GM12878 (cell line): ENCODE measurements around the gene DNAAF5. TPM values are rescaled to one million over a fixed set of nuclear protein-coding genes. Genes with fewer than 3 reads are reported as not detected.

ENCODE experiments used
- ATAC-seq: fragments of 200-7000 bp; cut with Tn5 transposase; 3 replicates; pipeline ENCODE4 v1.9.1; 2020; ENCODE audit warnings: mild to moderate bottlenecking, moderate library complexity
- BruUV-seq: library from RNA; stranded (reverse); fragments of 400-500 nt; replicated peaks from 2 replicates; lab custom pipeline; 2021; lab: Mats Ljungman, UMichigan
- CTCF ChIA-PET: fragments of 300-600 bp; sonication (Branson Sonifier 250); formaldehyde crosslinking; extraction: SDS; loops from one replicate; lab custom pipeline; 2021; ENCODE audit warnings: inconsistent platforms; lab: Yijun Ruan, JAX
- POLR2A ChIA-PET: fragments of 350-600 bp; formaldehyde crosslinking; extraction: SDS; loops from one replicate; lab custom pipeline; 2021; ENCODE audit warnings: inconsistent platforms; lab: Charles Lee
- RAD21 ChIA-PET: fragments of 300-600 bp; sonication (Branson Sonifier 250); formaldehyde crosslinking; loops from one replicate; lab custom pipeline; 2023; ENCODE audit warnings: antibody characterized with exemption; ENCODE audit not compliant: unreplicated experiment; lab: Charles Lee
- SMC1A ChIA-PET: fragments of 300-600 bp; sonication (Branson Sonifier 250); formaldehyde crosslinking; loops from one replicate; lab custom pipeline; 2023; ENCODE audit not compliant: unreplicated experiment, uncharacterized antibody; lab: Charles Lee
- DNase-seq: peaks from one replicate; pipeline ENCODE4 v3.0.0-alpha.2; 2011; ENCODE audit warnings: low read depth, low spot score
- FAIRE-seq: peaks from 3 replicates; lab custom pipeline; 2011; peaks lifted over from hg19 to GRCh38; lab: Jason Lieb, UNC
- H2AFZ ChIP-seq: 2 replicates; pipeline ENCODE4 v1.6.0; 2011; ENCODE audit warnings: low read depth, low read length, control low read depth; ENCODE audit not compliant: control insufficient read depth
- H3K27ac ChIP-seq: 2 replicates; pipeline ENCODE4 v1.5.1; 2011; ENCODE audit warnings: control low read depth; ENCODE audit not compliant: control insufficient read depth, insufficient read depth
- H3K27me3 ChIP-seq, 2 experiments: replicated peaks in 1 of 2; 2 replicates each; pipeline versions ENCODE4 v1.6.0 to v1.6.1; 2011; ENCODE audit warnings: low read length in 1 of 2; ENCODE audit not compliant: control insufficient read depth in 2 of 2, insufficient read depth in 2 of 2
- H3K36me3 ChIP-seq, 2 experiments: 2 replicates each; pipeline ENCODE4 v1.5.1; 2011; ENCODE audit warnings: low read length in 1 of 2; ENCODE audit not compliant: control insufficient read depth in 2 of 2, insufficient read depth in 2 of 2
- H3K4me1 ChIP-seq: 2 replicates; pipeline ENCODE4 v1.6.1; 2011; ENCODE audit warnings: mild to moderate bottlenecking, low read length, moderate library complexity, mixed read lengths; ENCODE audit not compliant: control insufficient read depth, insufficient read depth
- H3K4me2 ChIP-seq: 2 replicates; pipeline ENCODE4 v1.6.0; 2011; ENCODE audit warnings: control low read depth; ENCODE audit not compliant: control insufficient read depth, insufficient read depth
- H3K4me3 ChIP-seq: fragments of 200-600 bp; sonication (generic); 2 replicates; pipeline ENCODE4 v1.5.1; 2016
- H3K79me2 ChIP-seq: 2 replicates; pipeline ENCODE4 v1.6.0; 2011; ENCODE audit warnings: low read length; ENCODE audit not compliant: control insufficient read depth, insufficient read depth
- H3K9ac ChIP-seq: 2 replicates; pipeline ENCODE4 v1.8.0; 2011; ENCODE audit warnings: low read length, control low read depth, mixed read lengths; ENCODE audit not compliant: control insufficient read depth, insufficient read depth
- H3K9me3 ChIP-seq: replicated peaks from 3 replicates; pipeline ENCODE4 v1.5.1; 2011; ENCODE audit warnings: mild to moderate bottlenecking, low read length; ENCODE audit not compliant: control insufficient read depth, insufficient read depth
- H4K20me1 ChIP-seq: 2 replicates; pipeline ENCODE4 v1.6.0; 2011; ENCODE audit not compliant: control insufficient read depth, insufficient read depth
- BCL11A ChIP-seq: IDR thresholded peaks from 2 replicates; pipeline ENCODE4 v1.6.1; 2011; ENCODE audit warnings: low read depth, low read length
- BMI1 ChIP-seq: fragments of 450-650 bp; IDR thresholded peaks from 2 replicates; pipeline ENCODE4 v1.6.1; 2016; ENCODE audit warnings: mild to moderate bottlenecking, moderate library complexity, borderline replicate concordance
- BRCA1 ChIP-seq: IDR thresholded peaks from 2 replicates; pipeline ENCODE4 v1.6.1; 2011; ENCODE audit warnings: low read depth, low read length, improper control_type of control experiment
- CREB1 ChIP-seq: IDR thresholded peaks from 2 replicates; pipeline ENCODE4 v1.6.1; 2012; ENCODE audit warnings: low read depth, mild to moderate bottlenecking, inconsistent platforms
- EGR1 ChIP-seq, 2 experiments: IDR thresholded peaks; 1 replicate in 1 of 2; 2 replicates in 1 of 2; pipeline ENCODE4 v1.6.1; 2011 to 2012; ENCODE audit warnings: low read depth in 2 of 2, low read length in 2 of 2, borderline replicate concordance in 1 of 2, mild to moderate bottlenecking in 1 of 2, moderate library complexity in 1 of 2
- ELK1 ChIP-seq: IDR thresholded peaks from 2 replicates; pipeline ENCODE4 v1.6.1; 2012; ENCODE audit warnings: low read depth, low read length, improper control_type of control experiment
- ETV6 ChIP-seq, 2 experiments: fragments of 450-650 bp in 1 of 2; IDR thresholded peaks in 1 of 2; conservative IDR thresholded peaks in 1 of 2; 2 replicates each; pipeline ENCODE4 v1.6.1; 2014; ENCODE audit warnings: antibody characterized with exemption in 1 of 2, borderline replicate concordance in 1 of 2, low read depth in 1 of 2, mild to moderate bottlenecking in 1 of 2, moderate library complexity in 1 of 2
- JUNB ChIP-seq: IDR thresholded peaks from 2 replicates; pipeline ENCODE4 v1.6.1; 2016; ENCODE audit warnings: antibody characterized with exemption, mild to moderate bottlenecking
- MEF2B ChIP-seq: fragments of 450-650 bp; IDR thresholded peaks from 2 replicates; pipeline ENCODE4 v1.6.1; 2018; ENCODE audit warnings: mild to moderate bottlenecking, moderate library complexity; ENCODE audit not compliant: partially characterized antibody, poor library complexity, severe bottlenecking
- MTA3 ChIP-seq: IDR thresholded peaks from 2 replicates; pipeline ENCODE4 v1.6.1; 2012; ENCODE audit warnings: low read length, inconsistent platforms, borderline replicate concordance
- NBN ChIP-seq: fragments of 450-650 bp; IDR thresholded peaks from 2 replicates; pipeline ENCODE4 v1.6.1; 2016
- POU2F2 ChIP-seq: IDR thresholded peaks from 3 replicates; pipeline ENCODE4 v1.6.1; 2011; ENCODE audit warnings: low read depth, mild to moderate bottlenecking, low read length, borderline replicate concordance
- PRDM15 ChIP-seq: fragments of 450-650 bp; formaldehyde crosslinking; IDR thresholded peaks from 2 replicates; pipeline ENCODE4 v1.4.0; 2020; ENCODE audit warnings: mild to moderate bottlenecking, moderate library complexity
- RBBP5 ChIP-seq: fragments of 200-600 bp; sonication (generic); conservative IDR thresholded peaks from 2 replicates; pipeline ENCODE4 v1.6.1; 2016
- SREBF1 ChIP-seq: IDR thresholded peaks from 2 replicates; pipeline ENCODE4 v1.6.1; 2012; ENCODE audit warnings: mild to moderate bottlenecking, low read length
- TARDBP ChIP-seq: IDR thresholded peaks from 2 replicates; pipeline ENCODE4 v1.6.1; 2016; ENCODE audit warnings: borderline replicate concordance
- USF2 ChIP-seq: IDR thresholded peaks from 2 replicates; pipeline ENCODE4 v1.6.1; 2011; ENCODE audit warnings: low read depth, low read length, improper control_type of control experiment, borderline replicate concordance
- ZNF622 ChIP-seq: fragments of 450-650 bp; IDR thresholded peaks from 2 replicates; pipeline ENCODE4 v1.6.1; 2017; ENCODE audit warnings: mild to moderate bottlenecking, inconsistent platforms
- WGBS: methylation state at CpG from one replicate; pipeline ENCODE4 v1.1.6; 2016; ENCODE audit warnings: low lambda C conversion rate; ENCODE audit not compliant: insufficient replicate concordance, insufficient coverage; ENCODE audit errors: missing lambda C conversion rate; 5-methylcytosine and 5-hydroxymethylcytosine counted together
- in situ Hi-C: fragments of 300-500 bp; cut with MboI; formaldehyde crosslinking; loops from 9 replicates; pipeline ENCODE4 v1.14.3; 2018; ENCODE audit warnings: mixed read lengths
- intact Hi-C: fragments of 100-400 bp; cut with micrococcal nuclease; formaldehyde crosslinking; loops from one replicate; pipeline ENCODE4 v1.14.2; 2022; ENCODE audit not compliant: unreplicated experiment
- polyA plus RNA-seq, 11 experiments: library from polyadenylated mRNA; depleted of rRNA in 4 of 11; unstranded in 6 of 11; stranded (reverse) in 5 of 11; fragments of >200 nt; fragmentation: Nextera tagmentation in 4 of 11; fragmentation: Illumina TruSeq in 1 of 11; extraction: Ambion mirVana in 4 of 11; extraction: Trizol in 1 of 11; gene quantifications; 1 replicate in 1 of 11; 2 replicates in 10 of 11; pipeline versions ENCODE4 v1.2.1 to v1.2.3, GENCODE V29; 2011 to 2016; ENCODE audit warnings: inconsistent platforms in 2 of 11, missing spikeins in 2 of 11, low read depth in 1 of 11
- total RNA-seq, 4 experiments: library from RNA; depleted of rRNA in 3 of 4; stranded (reverse); fragments of >200 nt in 3 of 4; fragmentation: Illumina TruSeq in 1 of 4; extraction: Trizol in 1 of 4; gene quantifications; 2 replicates each; pipeline versions ENCODE4 v1.2.1 to v1.2.3, GENCODE V29; 2013 to 2021
- TF ChIP-seq, protein P1 (sequence below): IDR thresholded peaks from 2 replicates; pipeline ENCODE4 v1.6.1; 2012; ENCODE audit warnings: low read depth, low read length, improper control_type of control experiment

Gene DNAAF5
- total and polyA plus RNA-seq, 10 of the 15 experiments (the other 5 are each of a cell fraction or from before 2014, with no cell fraction given): 1.8 to 38.3 (median 9.2) TPM

DNA sequence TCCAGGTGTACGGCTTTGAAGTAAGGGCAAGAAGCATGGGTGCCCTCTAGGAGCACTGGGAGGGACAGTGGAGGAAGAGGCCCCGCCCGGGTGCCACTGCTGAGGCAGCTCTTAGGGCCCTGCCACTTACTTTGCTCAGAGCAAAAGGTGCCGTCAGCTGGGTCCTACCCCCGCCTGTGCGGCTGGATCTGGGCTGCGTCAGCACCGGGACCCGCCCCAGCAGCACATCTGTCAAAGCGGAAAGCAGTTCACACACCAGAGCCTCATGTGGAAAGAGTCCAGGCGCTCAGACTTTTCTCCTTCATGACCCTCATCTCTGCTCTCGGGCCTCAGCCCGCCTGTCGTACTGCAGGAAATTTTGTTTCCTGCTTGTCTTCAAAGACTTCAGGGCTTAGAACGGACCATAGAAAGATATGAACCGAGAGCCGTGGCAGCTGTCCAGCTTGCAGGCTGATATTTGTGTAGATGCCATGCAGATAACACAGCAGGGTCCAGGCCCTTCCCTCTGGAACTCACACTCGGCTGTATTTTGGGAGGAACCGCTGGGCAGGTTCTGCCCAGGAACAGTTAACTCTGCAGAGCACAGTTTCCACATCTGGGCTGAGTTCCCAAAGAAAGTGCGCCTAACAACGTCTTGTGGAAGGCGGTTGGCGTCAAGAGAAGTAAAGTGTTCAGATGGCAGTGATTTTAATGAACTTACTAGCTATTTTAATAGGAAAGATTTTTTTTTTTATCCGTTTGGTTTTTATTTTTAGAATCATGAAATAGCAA lies 44.9 kb downstream of the DNAAF5 start:
- no peak for ATAC-seq
- POLR2A ChIA-PET: interaction anchor here (0.7 kb wide), 1 partner anchor 41 kb away, joined by 3 read pairs; no protein-coding TSS in a partner anchor
- H3K27ac ChIP-seq: no peak overlapping the region
- H3K27me3 ChIP-seq: no peaks in the 10 kb centered on the region
- H2AFZ ChIP-seq: no peak overlapping the region
- H3K9me3 ChIP-seq: no peaks in the 10 kb centered on the region
- no peak for FAIRE-seq
- H3K36me3 ChIP-seq: peaks cover 0 to 4% of the 10 kb centered on the region in 2 experiments; a peak in 3 of 4 replicates
- H3K4me1 ChIP-seq: no peaks in the 10 kb centered on the region
- CTCF ChIA-PET: interaction anchor here (0.7 to 1.2 kb wide), 2 partner anchors 102 to 445 kb away, joined by 3 to 4 read pairs; no protein-coding TSS in a partner anchor
- DNase-seq: no peak
- H3K9ac ChIP-seq: no peak overlapping the region
- no peak overlapping the region for H3K4me3 ChIP-seq
- no TSS peak for BruUV-seq
- SMC1A ChIA-PET: interaction anchor here (0.6 to 1.0 kb wide), 2 partner anchors 445 to 454 kb away, joined by 4 read pairs; no protein-coding TSS in a partner anchor
- in situ Hi-C loops: no loop called here
- no peak for TF ChIP-seq MTA3
- no peak for TF ChIP-seq NBN
- TF ChIP-seq ELK1: no peak
- no peak for TF ChIP-seq SREBF1
- TF ChIP-seq CREB1: no peak
- TF ChIP-seq EGR1 (IDR thresholded peaks at IDR 0.05; ENCODE audit: borderline replicate concordance in 1 of 2, low read depth in 2 of 2, low read length in 2 of 2): no peak
- no peak for TF ChIP-seq ZNF622
- TF ChIP-seq RBBP5: no peak
- no peak for TF ChIP-seq BMI1
- TF ChIP-seq PRDM15: no peak
- TF ChIP-seq MEF2B: no peak
- TF ChIP-seq JUNB: no peak
- TF ChIP-seq, protein P1, sequence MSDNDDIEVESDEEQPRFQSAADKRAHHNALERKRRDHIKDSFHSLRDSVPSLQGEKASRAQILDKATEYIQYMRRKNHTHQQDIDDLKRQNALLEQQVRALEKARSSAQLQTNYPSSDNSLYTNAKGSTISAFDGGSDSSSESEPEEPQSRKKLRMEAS: no peak
- TF ChIP-seq ETV6 (conservative IDR thresholded peaks at IDR 0.05 in 1 of 2, IDR thresholded peaks at IDR 0.05 in 1 of 2; ENCODE audit: borderline replicate concordance in 1 of 2, low read depth in 1 of 2): no peak
- TF ChIP-seq BCL11A: no peak
- no peak for TF ChIP-seq USF2
- TF ChIP-seq BRCA1: no peak
- no peak for TF ChIP-seq POU2F2
- TF ChIP-seq TARDBP: no peak
- 87% methylated on average over 24 of the region's 24 CpGs for WGBS
- H4K20me1 ChIP-seq: no peaks in the 10 kb centered on the region
- H3K79me2 ChIP-seq: no peaks in the 10 kb centered on the region
- no peak overlapping the region for H3K4me2 ChIP-seq
- intact Hi-C loops: loop anchor here (5.0 kb wide), 1 partner anchor 449 kb away; no protein-coding TSS in a partner anchor
- RAD21 ChIA-PET: interaction anchor here (1.4 kb wide), 1 partner anchor 449 kb away, joined by 3 read pairs; no protein-coding TSS in a partner anchor
